CD14-positive monocyte (primary cell): ENCODE data around the gene LRRC61. TPM values are rescaled to one million over a fixed set of nuclear protein-coding genes. Genes with fewer than 3 reads are reported as not detected.

ENCODE experiments used
- DNase-seq, 3 donors: peaks; one replicate each; pipeline ENCODE4 v3.0.0-alpha.2; 2011 to 2022
- H2AFZ ChIP-seq: 2 replicates; pipeline ENCODE4 v1.6.0; 2012; ENCODE audit warnings: mild to moderate bottlenecking, low read depth, low read length, inconsistent platforms; ENCODE audit not compliant: insufficient read depth, poor library complexity, severe bottlenecking
- H3K27ac ChIP-seq, 2 donors: 1 replicate in 1 of 2; 2 replicates in 1 of 2; pipeline ENCODE4 v1.5.1; 2012 to 2013; ENCODE audit warnings: low read length in 2 of 2, control low read depth in 1 of 2, inconsistent platforms in 1 of 2, low read depth in 1 of 2, mild to moderate bottlenecking in 1 of 2
- H3K27me3 ChIP-seq, 2 donors: one replicate each; pipeline versions ENCODE4 v1.6.0 to v1.6.1; 2011 to 2013; ENCODE audit warnings: low read length in 2 of 2; ENCODE audit not compliant: control insufficient read depth in 2 of 2, insufficient read depth in 2 of 2
- H3K36me3 ChIP-seq, 2 donors: replicated peaks in 1 of 2; 1 replicate in 1 of 2; 2 replicates in 1 of 2; pipeline versions ENCODE4 v1.5.1 to v1.6.1; 2012 to 2013; ENCODE audit warnings: low read length in 2 of 2, control low read depth in 1 of 2, inconsistent platforms in 1 of 2, mild to moderate bottlenecking in 1 of 2; ENCODE audit not compliant: insufficient read depth in 2 of 2, control insufficient read depth in 1 of 2
- H3K4me1 ChIP-seq, 2 donors: 1 replicate in 1 of 2; 2 replicates in 1 of 2; pipeline versions ENCODE4 v1.5.1 to v1.6.1; 2012 to 2013; ENCODE audit warnings: low read length in 2 of 2, control low read depth in 1 of 2, inconsistent platforms in 1 of 2, mild to moderate bottlenecking in 1 of 2, moderate library complexity in 1 of 2; ENCODE audit not compliant: insufficient read depth in 2 of 2, control insufficient read depth in 1 of 2
- H3K4me2 ChIP-seq: replicated peaks from 2 replicates; pipeline ENCODE3; 2012; ENCODE audit warnings: low read length, moderate library complexity, mild to moderate bottlenecking; ENCODE audit not compliant: poor library complexity, severe bottlenecking; ENCODE audit errors: extremely low read depth
- H3K4me3 ChIP-seq, 3 experiments: fragments of 200-600 bp in 1 of 3; sonication (generic) in 1 of 3; replicated peaks in 1 of 3; 1 replicate in 2 of 3; 2 replicates in 1 of 3; pipeline ENCODE4 v1.5.1; 2011 to 2013; ENCODE audit warnings: low read length in 3 of 3, mild to moderate bottlenecking in 3 of 3, control low read depth in 2 of 3, low read depth in 2 of 3, inconsistent platforms in 1 of 3, moderate library complexity in 1 of 3
- H3K79me2 ChIP-seq: 2 replicates; pipeline ENCODE4 v1.6.0; 2012; ENCODE audit warnings: mild to moderate bottlenecking, control low read depth, inconsistent platforms, low read length, moderate library complexity; ENCODE audit not compliant: insufficient read depth
- H3K9ac ChIP-seq: 2 replicates; pipeline ENCODE4 v1.6.0; 2017; ENCODE audit warnings: low read length, mild to moderate bottlenecking; ENCODE audit not compliant: insufficient read depth, poor library complexity, severe bottlenecking
- H3K9me3 ChIP-seq, 2 donors: replicated peaks in 1 of 2; 1 replicate in 1 of 2; 2 replicates in 1 of 2; pipeline versions ENCODE4 v1.5.1 to v1.6.1; 2012 to 2013; ENCODE audit warnings: low read length in 2 of 2, control low read depth in 1 of 2; ENCODE audit not compliant: control insufficient read depth in 1 of 2, insufficient read depth in 1 of 2
- H4K20me1 ChIP-seq: 2 replicates; pipeline ENCODE4 v1.6.0; 2012; ENCODE audit warnings: mild to moderate bottlenecking, low read length, control low read depth, moderate library complexity; ENCODE audit not compliant: insufficient read depth
- H3K27ac Mint-ChIP-seq, 7 donors: one replicate each; pipeline ENCODE4 v1.8.0; 2020; ENCODE audit warnings: mild to moderate bottlenecking in 7 of 7, mixed read lengths in 7 of 7, moderate library complexity in 6 of 7, inconsistent platforms in 2 of 7
- H3K27me3 Mint-ChIP-seq, 3 donors: one replicate each; pipeline ENCODE4 v1.8.0; 2021 to 2022; ENCODE audit warnings: low read depth in 3 of 3, mild to moderate bottlenecking in 3 of 3, mixed read lengths in 3 of 3, moderate library complexity in 3 of 3, inconsistent platforms in 1 of 3
- H3K36me3 Mint-ChIP-seq, 2 donors: one replicate each; pipeline ENCODE4 v1.8.0; 2020; ENCODE audit warnings: mixed read lengths in 2 of 2, inconsistent platforms in 1 of 2, mild to moderate bottlenecking in 1 of 2
- H3K4me1 Mint-ChIP-seq: one replicate; pipeline ENCODE4 v1.8.0; 2020; ENCODE audit warnings: mild to moderate bottlenecking, mixed read lengths
- H3K4me3 Mint-ChIP-seq, 2 donors: one replicate each; pipeline ENCODE4 v1.8.0; 2020; ENCODE audit warnings: mild to moderate bottlenecking in 2 of 2, mixed read lengths in 2 of 2, moderate library complexity in 1 of 2
- H3K9me3 Mint-ChIP-seq, 7 donors: one replicate each; pipeline ENCODE4 v1.8.0; 2020 to 2022; ENCODE audit warnings: mixed read lengths in 7 of 7, mild to moderate bottlenecking in 6 of 7, moderate library complexity in 6 of 7, inconsistent platforms in 2 of 7
- WGBS: methylation state at CpG from one replicate; pipeline ENCODE4 v1.1.5; 2013; ENCODE audit warnings: missing lambda C conversion rate; ENCODE audit not compliant: insufficient coverage; 5-methylcytosine and 5-hydroxymethylcytosine counted together
- intact Hi-C, 2 donors: fragments of 100-400 bp; cut with micrococcal nuclease; formaldehyde crosslinking; loops; one replicate each; pipeline versions ENCODE4 v1.15.0 to v1.15.1; 2023
- polyA plus RNA-seq, 3 donors: library from polyadenylated mRNA; depleted of rRNA in 1 of 3; unstranded in 2 of 3; stranded (reverse) in 1 of 3; fragments of 300-500 nt in 2 of 3; fragments of >200 nt in 1 of 3; fragmentation: Illumina TruSeq in 2 of 3; gene quantifications; 1 replicate in 2 of 3; 2 replicates in 1 of 3; pipeline ENCODE4 v1.2.3, GENCODE V29; 2012 to 2021
- TF ChIP-seq, protein P1 (sequence below): fragments of 200-600 bp; IDR thresholded peaks from one replicate; pipeline ENCODE4 v1.8.0; 2022; ENCODE audit warnings: antibody characterized with exemption, mild to moderate bottlenecking

LRRC61 gene
- polyA plus RNA-seq, 3 donors, result 1.4 to 8.6 (median 5.7) TPM

DNA sequence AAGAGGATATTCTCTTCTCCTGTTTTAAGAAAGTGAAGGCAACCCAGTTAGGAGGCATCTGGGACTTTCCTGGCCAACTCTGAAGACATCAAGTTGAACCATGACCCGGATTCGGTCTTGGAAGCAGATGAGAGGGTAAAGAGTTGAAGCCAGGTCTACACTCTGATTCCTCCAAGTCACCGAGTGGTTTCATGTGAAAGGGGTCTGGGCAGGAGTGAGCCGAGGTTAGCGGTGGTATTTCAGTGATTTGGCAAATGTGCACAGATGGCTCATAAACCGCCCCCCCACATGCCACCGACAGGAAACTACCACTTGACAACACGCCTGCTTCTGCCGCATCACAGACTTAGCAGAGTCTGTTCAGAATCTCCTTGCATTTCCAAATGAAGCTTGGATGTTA lies 34.1 kb downstream of the LRRC61 start:
- H2AFZ ChIP-seq, result no peak overlapping the region

DNA sequence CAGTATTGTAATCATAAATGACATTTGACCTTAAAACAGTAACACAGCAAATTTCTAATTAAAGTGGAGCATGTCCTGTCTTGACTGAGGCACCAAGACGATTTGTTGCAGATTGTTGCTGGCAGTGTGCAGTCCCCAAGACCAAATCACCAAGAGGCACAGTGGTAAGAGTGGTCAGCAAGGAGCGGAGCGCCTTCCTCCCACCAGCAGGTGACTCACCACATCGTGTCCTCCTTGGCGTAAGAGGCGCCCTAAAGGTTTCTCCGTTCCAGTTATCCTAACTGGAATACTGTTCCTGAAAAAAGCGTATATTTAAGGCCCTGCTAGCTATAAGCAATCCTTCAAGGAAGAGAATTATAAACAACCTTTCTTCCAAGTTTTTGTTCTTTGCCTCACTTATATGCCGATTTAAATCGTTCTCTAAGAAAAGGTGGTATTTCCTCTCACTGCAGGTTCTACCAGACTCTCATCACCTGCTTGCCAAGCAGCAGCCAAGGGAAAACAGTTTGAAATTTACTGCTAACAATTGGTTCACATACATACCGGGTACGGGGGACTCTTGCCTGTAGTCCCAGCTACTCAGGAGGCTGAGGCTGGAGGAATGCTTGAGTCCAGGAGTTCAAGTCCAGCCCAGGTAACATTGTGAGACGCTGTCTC lies 34.7 kb downstream of the LRRC61 start:
- intact Hi-C loops, result loop anchor here (2.0 kb wide), 1 partner anchor 63 kb away; no protein-coding TSS in a partner anchor
- Mint-ChIP-seq H3K4me3 (no peak overlapping the region), H3K4me1 (peaks cover 19% of the 10 kb centered on the region), H3K27ac (peak overlapping the region in 1 of 7 donors; percentile 43), H3K36me3 (no peaks in the 10 kb centered on the region), H3K27me3 (peaks cover 1 to 3% (median 2%) of the 10 kb centered on the region in 3 donors), H3K9me3 (no peaks in the 10 kb centered on the region)
- Histone ChIP-seq H3K9me3 (no peaks in the 10 kb centered on the region), H2AFZ (no peak overlapping the region), H3K27me3 (no peaks in the 10 kb centered on the region), H3K9ac (no peak overlapping the region), H3K4me1 (peaks cover 5 to 10% of the 10 kb centered on the region in 2 donors), H3K4me3 (no peak overlapping the region), H3K36me3 (no peaks in the 10 kb centered on the region), H4K20me1 (no peaks in the 10 kb centered on the region), H3K27ac (no peak overlapping the region), H3K4me2 (no peak overlapping the region), H3K79me2 (no peaks in the 10 kb centered on the region)
- DNase-seq, result peak in 1 of 3 donors; percentile 46
- TF ChIP-seq, protein P1, sequence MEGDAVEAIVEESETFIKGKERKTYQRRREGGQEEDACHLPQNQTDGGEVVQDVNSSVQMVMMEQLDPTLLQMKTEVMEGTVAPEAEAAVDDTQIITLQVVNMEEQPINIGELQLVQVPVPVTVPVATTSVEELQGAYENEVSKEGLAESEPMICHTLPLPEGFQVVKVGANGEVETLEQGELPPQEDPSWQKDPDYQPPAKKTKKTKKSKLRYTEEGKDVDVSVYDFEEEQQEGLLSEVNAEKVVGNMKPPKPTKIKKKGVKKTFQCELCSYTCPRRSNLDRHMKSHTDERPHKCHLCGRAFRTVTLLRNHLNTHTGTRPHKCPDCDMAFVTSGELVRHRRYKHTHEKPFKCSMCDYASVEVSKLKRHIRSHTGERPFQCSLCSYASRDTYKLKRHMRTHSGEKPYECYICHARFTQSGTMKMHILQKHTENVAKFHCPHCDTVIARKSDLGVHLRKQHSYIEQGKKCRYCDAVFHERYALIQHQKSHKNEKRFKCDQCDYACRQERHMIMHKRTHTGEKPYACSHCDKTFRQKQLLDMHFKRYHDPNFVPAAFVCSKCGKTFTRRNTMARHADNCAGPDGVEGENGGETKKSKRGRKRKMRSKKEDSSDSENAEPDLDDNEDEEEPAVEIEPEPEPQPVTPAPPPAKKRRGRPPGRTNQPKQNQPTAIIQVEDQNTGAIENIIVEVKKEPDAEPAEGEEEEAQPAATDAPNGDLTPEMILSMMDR, result no peak
- 80% methylated on average over 2 of the region's 13 CpGs for WGBS

More for the DNA sequence above, 34.1 kb downstream of the LRRC61 start:
- H3K36me3 Mint-ChIP-seq, result no peaks in the 10 kb centered on the region
- peak in 1 of 3 donors; percentile 44 for DNase-seq
- H3K9me3 Mint-ChIP-seq, result no peaks in the 10 kb centered on the region
- Histone ChIP-seq H3K4me2 (no peak overlapping the region), H3K9ac (no peak overlapping the region), H3K36me3 (no peaks in the 10 kb centered on the region), H3K27me3 (no peaks in the 10 kb centered on the region), H3K4me3 (no peak overlapping the region), H3K4me1 (peaks cover 5 to 10% of the 10 kb centered on the region in 2 donors), H3K9me3 (no peaks in the 10 kb centered on the region), H4K20me1 (no peaks in the 10 kb centered on the region), H3K79me2 (no peaks in the 10 kb centered on the region), H3K27ac (no peak overlapping the region)
- intact Hi-C loops, result loop anchor here (2.0 kb wide), 1 partner anchor 64 kb away; no protein-coding TSS in a partner anchor
- TF ChIP-seq, protein P1, result no peak
- H3K4me1 Mint-ChIP-seq, result peaks cover 19% of the 10 kb centered on the region
- peak overlapping the region in 4 of 7 donors; percentile 40 to 75 (median 43) for H3K27ac Mint-ChIP-seq
- H3K27me3 Mint-ChIP-seq, result peaks cover 1 to 3% (median 2%) of the 10 kb centered on the region in 3 donors
- H3K4me3 Mint-ChIP-seq, result peak overlapping the region in 1 of 2 donors; percentile 33
- WGBS, result 0% methylated on average over 5 of the region's 9 CpGs
